Measurements from ENCODE around the gene RDX. TPM values are rescaled to one million over a fixed set of nuclear protein-coding genes. Genes with fewer than 3 reads are reported as not detected.

RDX gene
- total and polyA plus RNA-seq, 2 of the 13 experiments (the other 11 are each of a cell fraction or from before 2014, with no cell fraction given) = 20.7 to 63.1 TPM

GRCh38 chr11:110128161-110128560 is 168.3 kb downstream of the RDX start (continued):
- TF ChIP-seq RERE (CRISPR knock-in tag; IDR thresholded peaks at IDR 0.05; ENCODE audit: low read depth) (no peak), IRF9 (CRISPR knock-in tag; IDR thresholded peaks at IDR 0.05; ENCODE audit: borderline replicate concordance) (no peak)

GRCh38 chr11:110126936-110127335 is 169.5 kb downstream of the RDX start:
- WGBS (ENCODE audit: low lambda C conversion rate) = 92% methylated on average over 4 of the region's 4 CpGs
- Histone ChIP-seq H3K4me2 (ENCODE audit: low read depth, low read length) (no peak overlapping the region), H4K20me1 (ENCODE audit: insufficient read depth, low read length) (no peaks in the 10 kb centered on the region), H3K27ac (ENCODE audit: extremely low read length, insufficient read depth, low read length) (no peak overlapping the region), H3K36me3 (replicated peaks in 1 of 2; ENCODE audit: control insufficient read depth in 1 of 2, insufficient read depth in 2 of 2, low read length in 2 of 2) (no peaks in the 10 kb centered on the region), H3K4me3 (replicated peaks in 1 of 3; ENCODE audit: insufficient read depth in 1 of 3, low read depth in 2 of 3, low read length in 3 of 3) (no peak overlapping the region), H3K9me3 (ENCODE audit: low read length) (no peaks in the 10 kb centered on the region), H3K79me2 (ENCODE audit: insufficient read depth, low read length) (no peaks in the 10 kb centered on the region), H3K27me3 (ENCODE audit: control insufficient read depth in 1 of 2, insufficient read depth in 2 of 2, low read length in 2 of 2) (no peaks in the 10 kb centered on the region; a peak in 1 of 5 replicates), H3K4me1 (ENCODE audit: insufficient read depth, low read length) (peaks cover 9% of the 10 kb centered on the region), H2AFZ (ENCODE audit: low read length) (no peak overlapping the region), H3K9ac (ENCODE audit: insufficient read depth, low read depth, low read length) (no peak overlapping the region)
- ATAC-seq (no peak), DNase-seq (ENCODE audit: low spot score) (no peak), FAIRE-seq (no peak)
- in situ Hi-C loops (cut with HindIII; ENCODE audit: extremely low pct_ligation_motif_present, low pct_unique_long_range_greater_than_20kb) = no loop called here
- intact Hi-C loops (cut with micrococcal nuclease; ENCODE audit: unreplicated experiment) = loop anchor here (5.0 kb wide), 1 partner anchor 35 kb away; the partner anchor contains the start of gene ZC3H12C
- BruUV-seq (replicated peaks) = no TSS peak
- ChIA-PET POLR2A (no interaction called here), CTCF (ENCODE audit: low intra/inter-chr PET ratio, low total read pairs) (no interaction called here)
- TF ChIP-seq ZNF235 (CRISPR knock-in tag; IDR thresholded peaks at IDR 0.05; ENCODE audit: borderline replicate concordance) (no peak), ZMYM4 (CRISPR knock-in tag; IDR thresholded peaks at IDR 0.05) (no peak), ZEB1 (IDR thresholded peaks at IDR 0.05; ENCODE audit: insufficient replicate concordance, low read depth) (no peak), NFAT5 (CRISPR knock-in tag; IDR thresholded peaks at IDR 0.05) (no peak), GMEB1 (CRISPR knock-in tag; IDR thresholded peaks at IDR 0.05; ENCODE audit: borderline replicate concordance) (no peak)

All from HepG2 (cell line).